Measurements from ENCODE around the gene SFSWAP. TPM values are rescaled to one million over a fixed set of nuclear protein-coding genes. Genes with fewer than 3 reads are reported as not detected.

The SFSWAP gene
- polyA plus RNA-seq, 1 experiment, result 12.5 TPM

DNA sequence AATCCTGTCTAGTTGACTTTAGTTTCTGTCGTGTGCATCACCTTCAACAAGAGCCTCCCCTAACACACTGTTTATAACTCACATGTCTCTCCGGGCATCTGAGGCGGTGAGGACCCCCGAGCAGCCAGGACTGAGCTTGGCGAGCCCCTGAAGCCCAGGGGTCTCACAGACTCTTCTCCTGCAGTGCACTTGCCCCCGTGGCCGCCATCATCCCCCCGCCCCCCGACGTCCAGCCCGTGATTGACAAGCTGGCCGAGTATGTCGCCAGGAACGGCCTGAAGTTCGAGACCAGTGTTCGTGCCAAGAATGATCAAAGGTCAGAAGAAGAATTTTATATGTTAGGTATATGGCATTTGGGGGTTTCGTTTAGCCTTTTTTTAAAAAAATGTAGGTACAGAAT lies 43.3 kb downstream of the SFSWAP start:
- POLR2A ChIA-PET, result no interaction called here
- Histone ChIP-seq H3K27ac (ENCODE audit: low read depth, low read length) (no peak overlapping the region), H3K4me3 (ENCODE audit: low read depth, low read length) (no peak overlapping the region), H3K9me3 (ENCODE audit: control insufficient read depth, insufficient read depth, low read length) (peaks cover 3% of the 10 kb centered on the region; the same call in 1 of the 2 replicates), H3K27me3 (ENCODE audit: control insufficient read depth, insufficient read depth, low read length) (no peaks in the 10 kb centered on the region)
- CTCF ChIA-PET, result interaction anchor here (0.7 to 1.2 kb wide), 2 partner anchors 18 to 958 kb away, joined by 3 to 5 read pairs; no protein-coding TSS in a partner anchor
- TF ChIP-seq, protein P1, sequence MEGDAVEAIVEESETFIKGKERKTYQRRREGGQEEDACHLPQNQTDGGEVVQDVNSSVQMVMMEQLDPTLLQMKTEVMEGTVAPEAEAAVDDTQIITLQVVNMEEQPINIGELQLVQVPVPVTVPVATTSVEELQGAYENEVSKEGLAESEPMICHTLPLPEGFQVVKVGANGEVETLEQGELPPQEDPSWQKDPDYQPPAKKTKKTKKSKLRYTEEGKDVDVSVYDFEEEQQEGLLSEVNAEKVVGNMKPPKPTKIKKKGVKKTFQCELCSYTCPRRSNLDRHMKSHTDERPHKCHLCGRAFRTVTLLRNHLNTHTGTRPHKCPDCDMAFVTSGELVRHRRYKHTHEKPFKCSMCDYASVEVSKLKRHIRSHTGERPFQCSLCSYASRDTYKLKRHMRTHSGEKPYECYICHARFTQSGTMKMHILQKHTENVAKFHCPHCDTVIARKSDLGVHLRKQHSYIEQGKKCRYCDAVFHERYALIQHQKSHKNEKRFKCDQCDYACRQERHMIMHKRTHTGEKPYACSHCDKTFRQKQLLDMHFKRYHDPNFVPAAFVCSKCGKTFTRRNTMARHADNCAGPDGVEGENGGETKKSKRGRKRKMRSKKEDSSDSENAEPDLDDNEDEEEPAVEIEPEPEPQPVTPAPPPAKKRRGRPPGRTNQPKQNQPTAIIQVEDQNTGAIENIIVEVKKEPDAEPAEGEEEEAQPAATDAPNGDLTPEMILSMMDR (IDR thresholded peaks at IDR 0.05; ENCODE audit: low read depth, low read length), result no peak
- no peak for DNase-seq (ENCODE audit: low read depth, low spot score)

- H3K4me3 ChIP-seq (ENCODE audit: low read depth, low read length), result no peak overlapping the region
- DNase-seq (ENCODE audit: low read depth, low spot score), result no peak
- no peak overlapping the region for H3K27ac ChIP-seq (ENCODE audit: low read depth, low read length)
- ChIA-PET POLR2A (no interaction called here), CTCF (interaction anchor here (0.6 to 1.3 kb wide), 8 partner anchors 9 to 1027 kb away, joined by 3 to 5 read pairs (median 3); no protein-coding TSS in a partner anchor)
- no peaks in the 10 kb centered on the region for H3K27me3 ChIP-seq (ENCODE audit: control insufficient read depth, insufficient read depth, low read length)
- peaks cover 3% of the 10 kb centered on the region; the same call in 1 of the 2 replicates for H3K9me3 ChIP-seq (ENCODE audit: control insufficient read depth, insufficient read depth, low read length)
- TF ChIP-seq, protein P1 (IDR thresholded peaks at IDR 0.05; ENCODE audit: low read depth, low read length), result peak; percentile 44
Measured at GRCh38 chr12:131755305-131756113, 44.6 kb downstream of the SFSWAP start.

DNA sequence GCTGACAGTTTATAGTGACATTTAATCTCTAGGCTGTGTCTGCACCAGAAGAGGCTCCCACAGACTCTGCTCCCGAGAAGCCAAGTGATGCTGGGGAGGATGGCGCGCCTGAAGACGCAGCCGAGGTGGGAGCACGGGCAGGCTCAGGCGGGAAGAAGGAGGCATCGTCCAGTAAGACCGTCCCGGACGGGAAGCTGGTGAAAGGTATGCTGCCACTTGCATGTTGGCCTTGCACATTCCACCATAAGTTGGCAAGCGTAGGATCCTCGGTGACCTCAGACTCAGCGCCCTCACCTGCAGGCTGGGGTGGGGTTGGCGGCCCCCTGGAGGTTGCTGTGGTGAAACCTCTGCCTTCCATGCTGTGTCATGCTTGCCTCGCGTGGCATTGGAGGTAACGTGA lies 45.6 kb downstream of the SFSWAP start:
- TF ChIP-seq, protein P1 (IDR thresholded peaks at IDR 0.05; ENCODE audit: low read depth, low read length), result no peak
- H3K4me3 ChIP-seq (ENCODE audit: low read depth, low read length), result no peak overlapping the region
- no peak overlapping the region for H3K27ac ChIP-seq (ENCODE audit: low read depth, low read length)
- CTCF ChIA-PET, result no interaction called here
- POLR2A ChIA-PET, result no interaction called here
- no peak for DNase-seq (ENCODE audit: low read depth, low spot score)
- no peaks in the 10 kb centered on the region for H3K27me3 ChIP-seq (ENCODE audit: control insufficient read depth, insufficient read depth, low read length)
- peaks cover 3% of the 10 kb centered on the region; the same call in 1 of the 2 replicates for H3K9me3 ChIP-seq (ENCODE audit: control insufficient read depth, insufficient read depth, low read length)

DNA sequence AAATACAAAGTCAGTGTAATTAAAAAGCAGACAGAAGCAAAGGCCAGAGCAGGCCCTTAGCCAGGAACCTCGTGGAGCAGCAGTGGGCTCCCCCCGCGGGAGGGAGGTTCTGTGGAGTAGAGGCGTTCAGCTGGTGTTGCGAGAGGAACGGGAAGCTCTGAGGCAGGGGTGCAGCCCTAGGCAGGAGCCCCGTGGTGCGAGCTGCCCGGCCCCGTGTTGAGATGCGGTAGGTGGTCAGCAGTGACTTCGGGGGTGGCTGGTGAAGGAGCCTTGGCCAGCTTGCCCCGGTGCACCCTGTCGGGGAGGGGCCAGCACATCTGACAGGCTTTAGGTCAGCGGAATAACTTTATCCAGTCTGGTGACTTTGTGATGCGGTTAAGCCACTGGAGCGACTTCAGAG lies 46.2 kb downstream of the SFSWAP start:
- POLR2A ChIA-PET, result no interaction called here

More for the DNA sequence above, 46.2 kb downstream of the SFSWAP start:
- Histone ChIP-seq H3K27me3 (ENCODE audit: control insufficient read depth, insufficient read depth, low read length) (no peaks in the 10 kb centered on the region), H3K4me3 (ENCODE audit: low read depth, low read length) (no peak overlapping the region), H3K27ac (ENCODE audit: low read depth, low read length) (no peak overlapping the region), H3K9me3 (ENCODE audit: control insufficient read depth, insufficient read depth, low read length) (peaks cover 3% of the 10 kb centered on the region; the same call in 1 of the 2 replicates)
- no peak for DNase-seq (ENCODE audit: low read depth, low spot score)
- CTCF ChIA-PET, result no interaction called here
- TF ChIP-seq, protein P1 (IDR thresholded peaks at IDR 0.05; ENCODE audit: low read depth, low read length), result no peak
